ENCODE data around the gene ATP5F1D.

Gene ATP5F1D

DNA sequence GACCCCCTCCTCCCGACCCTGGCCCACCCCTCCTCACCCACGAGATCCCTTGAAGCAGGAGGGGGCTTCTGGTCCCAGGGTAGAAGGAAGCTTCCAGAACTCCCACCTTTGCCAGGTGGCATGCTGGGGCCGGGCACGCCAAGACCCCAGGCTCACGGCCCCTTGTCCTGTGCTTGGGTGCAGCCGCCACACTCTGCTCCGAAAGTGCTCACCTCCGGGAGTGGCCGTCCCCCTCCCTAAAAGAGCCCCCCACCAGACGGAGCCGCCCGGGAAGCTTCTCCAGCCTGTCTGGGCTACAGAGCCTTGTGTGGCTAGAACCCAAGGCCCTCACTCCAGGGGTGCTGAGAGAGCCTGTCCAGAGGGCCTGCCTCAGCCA is 42.4 kb downstream of the ATP5F1D start:
- FAIRE-seq, result no peak

DNA sequence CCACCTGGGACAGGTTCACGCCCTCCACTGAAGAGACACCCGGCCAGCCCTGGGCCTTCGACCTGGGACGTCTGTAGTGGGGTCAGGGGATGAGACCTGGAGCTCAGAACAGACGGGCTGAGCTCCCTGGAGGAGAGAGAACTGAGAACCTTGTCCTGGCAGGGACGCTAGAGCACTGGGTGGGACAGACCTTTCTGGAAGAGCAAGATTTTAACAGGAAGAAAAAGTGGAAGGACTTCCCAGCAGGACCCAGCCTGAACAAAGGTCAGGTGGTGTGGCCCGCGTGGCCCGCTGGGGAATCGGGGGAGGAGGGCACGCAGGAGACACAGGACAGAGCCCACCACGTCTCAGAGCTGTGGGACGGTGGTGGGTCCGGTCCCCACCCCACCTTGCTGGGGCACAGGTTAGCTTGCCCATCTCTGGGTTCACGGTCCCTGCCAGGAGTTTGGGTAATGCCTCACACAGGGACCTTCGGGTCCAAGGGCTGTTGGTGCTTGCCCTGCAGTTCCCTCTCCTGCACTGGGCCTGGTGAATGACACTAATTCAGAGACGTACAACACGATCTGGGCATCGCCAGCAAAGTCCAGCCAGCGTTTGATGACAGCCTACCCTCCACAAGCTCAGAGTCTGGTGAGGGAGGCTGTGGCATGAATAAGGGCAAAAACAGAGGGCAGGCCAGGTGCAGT is 42.9 kb downstream of the ATP5F1D start:
- FAIRE-seq, result no peak

DNA sequence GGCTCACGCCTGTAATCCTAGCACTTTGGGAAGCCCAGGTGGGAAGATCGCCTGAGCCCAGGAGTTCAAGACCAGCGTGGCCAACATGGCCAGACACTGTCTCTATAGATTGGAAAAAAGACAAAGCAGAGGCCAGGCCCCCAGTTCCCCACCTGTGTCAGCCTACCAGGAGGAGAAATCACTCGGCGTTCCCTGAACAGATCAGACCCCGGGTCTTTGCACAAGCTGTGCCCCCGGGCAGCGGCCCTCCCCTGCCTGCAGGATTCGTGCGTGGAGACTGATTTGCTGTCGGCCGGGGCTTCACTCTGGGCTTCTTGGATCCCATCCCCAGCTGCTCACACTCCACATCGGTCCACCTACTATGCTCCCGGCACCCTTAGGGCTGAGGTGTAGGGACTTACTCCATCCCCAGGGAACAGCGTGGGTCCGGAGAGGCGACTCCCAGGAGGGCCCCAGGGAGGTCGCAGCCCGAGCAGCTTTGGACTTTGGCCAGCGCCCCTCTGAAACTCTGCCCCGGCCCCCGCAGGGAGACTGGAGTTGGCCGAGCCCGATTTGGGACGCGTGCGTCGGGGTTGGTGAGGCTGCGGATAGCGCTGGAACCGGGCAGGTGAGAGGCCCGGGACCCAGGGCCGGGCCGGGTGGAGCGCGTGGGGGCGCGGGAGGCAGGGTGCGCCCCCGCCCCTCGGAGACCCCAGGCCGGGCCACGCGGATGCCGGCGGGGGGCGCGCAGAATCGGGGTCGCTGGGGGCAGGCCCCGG is 43.6 kb downstream of the ATP5F1D start:
- FAIRE-seq, result no peak

DNA sequence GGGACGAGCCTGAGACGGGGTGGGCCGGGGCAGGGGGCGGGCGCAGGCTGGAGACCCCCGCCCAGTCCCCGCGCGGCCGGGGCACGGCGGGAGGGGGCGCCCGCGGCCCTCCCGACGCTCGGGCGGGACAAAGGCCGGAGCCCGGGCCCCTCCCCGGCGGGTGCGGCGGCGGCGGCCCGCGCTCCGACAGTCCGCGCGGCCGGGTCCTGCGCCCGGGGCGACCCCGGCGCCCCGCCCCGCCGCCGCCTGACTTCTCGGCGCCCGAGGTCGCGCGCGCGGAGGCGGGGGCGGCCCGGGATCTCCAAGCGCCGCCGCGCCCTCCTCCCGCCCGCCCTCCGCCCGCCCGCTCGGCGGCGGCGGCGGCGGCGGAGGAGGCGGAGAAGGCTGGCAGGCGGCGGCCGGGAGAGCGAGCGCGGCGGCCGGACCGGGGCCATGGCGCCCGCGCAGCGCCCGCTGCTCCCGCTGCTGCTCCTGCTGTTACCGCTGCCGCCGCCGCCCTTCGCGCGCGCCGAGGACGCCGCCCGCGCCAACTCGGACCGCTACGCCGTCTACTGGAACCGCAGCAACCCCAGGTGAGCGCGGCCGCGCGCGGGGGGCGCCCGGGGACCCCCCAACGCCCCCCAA is 44.3 kb downstream of the ATP5F1D start, which contains the start of gene EFNA2:
Gene EFNA2 (plus strand): TSS at position 137 of the 624 bp plus-strand sequence. CDS start 296 bp downstream, at position 433.
- no peak for FAIRE-seq

DNA sequence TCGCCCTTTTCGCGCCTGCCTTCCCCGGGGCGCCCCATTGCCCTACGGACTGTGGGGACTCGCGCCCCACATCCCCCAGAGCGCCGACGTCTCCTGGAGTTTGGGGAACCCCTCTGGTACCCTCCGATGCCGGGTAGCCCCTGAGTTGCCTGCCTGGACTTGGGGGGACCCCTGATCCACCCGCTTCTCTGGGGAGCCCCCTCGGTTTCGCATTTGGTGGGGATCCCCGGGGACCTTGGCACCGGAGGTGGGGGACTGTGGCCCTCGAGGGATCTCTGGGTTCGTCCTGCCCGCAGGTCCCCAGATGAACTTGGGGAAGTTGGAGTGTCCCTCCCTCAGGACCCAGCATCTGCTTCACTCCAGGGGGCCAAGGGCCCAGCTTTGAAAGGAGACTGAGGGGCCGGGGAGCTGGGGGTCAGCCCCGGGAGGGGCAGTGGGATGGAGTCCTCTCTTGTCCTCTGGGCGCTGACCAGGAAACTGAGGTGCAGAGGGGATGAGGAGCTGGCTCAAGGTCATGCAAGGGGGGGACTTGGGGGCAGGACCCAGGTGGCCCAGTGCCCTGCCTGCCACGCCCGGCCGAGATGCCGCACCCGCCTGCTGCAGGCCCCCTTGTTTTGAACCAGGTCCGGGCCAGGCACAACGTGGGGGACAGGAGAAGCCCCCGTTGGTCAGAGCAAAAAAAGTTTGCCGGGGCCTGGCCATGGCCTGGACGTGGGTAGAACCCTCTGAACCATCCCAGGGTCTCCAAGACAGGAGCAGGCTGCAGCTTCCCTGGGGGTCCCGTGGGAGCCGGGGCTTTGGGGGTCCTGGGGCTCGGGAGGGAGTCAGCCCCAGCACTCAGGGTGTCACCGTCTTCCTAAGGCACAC is 45.2 kb downstream of the ATP5F1D start:
- FAIRE-seq, result no peak

DNA sequence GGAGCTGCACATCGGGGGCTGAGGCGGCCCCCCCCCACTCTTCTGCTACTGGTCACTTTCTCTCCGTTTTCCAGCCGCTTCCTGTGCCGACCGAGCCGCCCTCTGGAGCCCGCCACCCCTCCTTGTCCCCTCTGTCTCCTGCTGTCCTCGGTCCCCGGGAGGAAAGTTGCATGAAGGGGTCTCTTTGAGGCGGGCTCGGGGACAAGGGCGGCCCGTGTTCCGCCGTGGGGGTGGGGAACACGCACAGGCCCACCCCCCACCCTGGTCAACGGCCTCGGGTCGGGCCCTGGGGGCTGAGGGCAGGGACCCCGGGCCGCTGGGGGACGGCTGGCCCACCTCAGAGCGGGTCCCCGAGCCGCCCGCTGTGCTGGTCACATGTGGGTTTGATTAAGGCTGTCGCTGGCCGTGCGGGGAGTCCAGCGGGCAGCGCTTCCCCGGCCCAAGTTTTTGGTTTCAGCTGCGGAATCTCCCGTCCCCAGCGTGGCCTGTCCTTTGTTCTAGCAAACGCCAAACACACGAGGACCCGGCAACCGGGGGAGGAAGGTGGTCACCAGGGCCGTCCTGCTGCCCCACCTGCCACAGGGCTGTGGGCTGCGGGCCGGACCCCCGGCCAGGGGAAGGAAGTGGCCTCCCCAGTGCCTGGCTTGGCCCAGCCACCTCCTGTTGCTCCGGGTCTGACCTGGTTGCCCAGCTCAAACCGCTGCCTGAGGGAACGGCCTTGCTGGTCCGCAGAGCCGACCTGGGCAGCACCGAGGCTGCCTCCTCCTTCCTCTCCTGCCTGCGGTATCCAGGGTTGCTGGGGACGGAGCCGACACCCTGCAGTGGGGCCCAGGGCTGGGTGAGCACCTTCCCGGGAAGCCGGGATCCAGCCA is 46.0 kb downstream of the ATP5F1D start:
- FAIRE-seq, result no peak

DNA sequence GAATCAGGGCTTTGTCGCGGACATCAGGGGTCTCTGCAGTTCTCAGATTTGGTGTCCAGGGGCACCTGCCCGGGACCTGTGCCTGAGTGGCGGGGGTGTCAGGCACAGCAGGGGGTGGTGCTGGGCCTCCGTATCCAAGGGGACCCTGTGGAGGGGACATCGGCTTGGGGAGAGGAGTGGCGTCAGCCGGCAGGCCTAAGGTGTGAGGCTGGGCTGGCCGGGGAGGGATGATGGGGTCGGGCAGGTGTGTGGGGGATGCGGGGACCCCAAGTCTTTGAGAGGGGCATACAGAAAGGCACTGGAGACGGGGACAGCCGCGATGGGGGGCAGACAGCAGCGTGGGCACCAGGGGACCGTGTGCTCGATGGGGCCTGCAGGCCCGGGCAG is 46.7 kb downstream of the ATP5F1D start:
- FAIRE-seq, result no peak

DNA sequence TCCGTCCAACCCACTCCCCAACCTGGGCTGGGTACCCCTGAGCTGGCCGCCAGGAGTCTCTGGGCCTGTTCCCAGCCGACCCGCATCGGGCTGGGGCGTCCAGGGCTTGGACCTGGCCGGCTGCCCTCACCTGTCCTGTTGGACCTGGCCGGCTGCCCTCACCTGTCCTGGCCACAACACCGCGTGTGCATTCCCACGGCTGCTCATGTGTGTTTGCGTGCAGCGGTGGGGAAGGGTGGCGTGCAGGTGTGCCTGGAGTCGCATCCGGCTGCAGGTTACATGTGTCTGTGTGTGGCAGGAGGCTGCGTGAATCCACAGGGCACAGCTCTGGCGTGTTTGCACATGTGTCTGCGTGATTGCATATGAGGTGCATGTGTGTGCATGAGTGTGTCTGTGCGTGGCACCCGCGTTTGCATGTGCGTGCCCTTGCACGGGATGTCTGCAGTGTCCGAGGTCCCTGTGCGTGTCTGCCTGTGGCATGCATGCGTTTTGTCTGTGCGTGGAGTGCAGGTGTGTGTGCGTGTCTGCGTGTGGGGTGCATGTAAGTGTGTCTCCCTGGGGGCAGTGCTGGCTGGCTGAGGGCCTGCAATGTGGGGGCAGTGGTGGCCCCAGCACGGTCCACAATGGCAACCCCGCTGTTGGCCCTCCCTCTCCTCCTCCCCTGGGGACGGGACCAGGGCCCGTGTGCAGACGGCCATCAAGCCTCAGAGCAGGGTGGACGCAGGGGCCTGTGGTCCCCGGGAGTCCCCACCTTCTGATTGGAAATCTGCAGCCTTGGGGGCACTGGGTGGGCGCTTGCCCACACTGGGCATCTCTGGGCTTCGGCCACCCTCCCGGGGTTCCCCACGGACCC is 47.5 kb downstream of the ATP5F1D start:
- no peak for FAIRE-seq

DNA sequence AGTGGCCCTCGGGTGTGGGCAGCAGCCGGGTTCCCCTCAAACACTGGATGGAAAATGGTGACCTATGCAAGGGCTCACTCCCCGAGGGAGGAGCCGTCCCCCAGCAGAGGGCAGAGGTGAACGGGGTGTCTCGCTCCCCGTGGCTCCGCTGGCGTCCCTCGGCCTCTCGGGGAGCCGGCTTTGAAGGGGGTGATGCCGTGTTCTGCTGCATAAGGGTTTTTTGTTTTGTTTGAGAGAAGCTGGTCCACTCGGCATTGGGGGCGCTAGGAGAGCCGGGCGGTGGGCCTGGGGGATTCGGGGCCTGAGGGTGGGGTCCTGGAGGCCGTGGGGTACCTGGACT is 48.1 kb downstream of the ATP5F1D start:
- FAIRE-seq, result no peak

DNA sequence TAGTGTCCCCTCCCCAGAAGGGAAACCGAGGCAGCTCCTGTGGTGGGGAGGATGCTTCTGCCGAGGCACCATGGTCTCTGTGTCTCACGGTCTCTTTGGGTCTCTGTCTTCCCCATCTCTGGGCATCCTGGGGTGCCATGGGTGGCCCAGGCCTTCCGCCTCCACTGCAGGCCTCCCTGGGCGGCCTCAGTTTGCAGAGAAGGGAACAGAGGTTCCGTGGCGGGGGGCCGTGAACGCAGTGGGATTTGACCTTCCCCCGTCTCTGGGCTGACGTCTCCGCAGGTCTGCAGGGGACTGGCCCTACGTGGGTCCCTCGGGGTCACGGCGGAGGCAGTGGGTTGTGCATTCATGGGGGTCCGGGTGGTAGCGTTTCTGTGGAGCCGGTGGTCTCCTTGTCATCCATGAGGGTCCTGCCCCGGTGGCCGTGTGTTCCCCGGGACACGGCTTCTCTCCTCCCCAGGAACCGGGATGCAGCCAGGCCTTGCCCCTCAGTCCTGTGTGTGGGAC is 48.7 kb downstream of the ATP5F1D start:
- no peak for FAIRE-seq

DNA sequence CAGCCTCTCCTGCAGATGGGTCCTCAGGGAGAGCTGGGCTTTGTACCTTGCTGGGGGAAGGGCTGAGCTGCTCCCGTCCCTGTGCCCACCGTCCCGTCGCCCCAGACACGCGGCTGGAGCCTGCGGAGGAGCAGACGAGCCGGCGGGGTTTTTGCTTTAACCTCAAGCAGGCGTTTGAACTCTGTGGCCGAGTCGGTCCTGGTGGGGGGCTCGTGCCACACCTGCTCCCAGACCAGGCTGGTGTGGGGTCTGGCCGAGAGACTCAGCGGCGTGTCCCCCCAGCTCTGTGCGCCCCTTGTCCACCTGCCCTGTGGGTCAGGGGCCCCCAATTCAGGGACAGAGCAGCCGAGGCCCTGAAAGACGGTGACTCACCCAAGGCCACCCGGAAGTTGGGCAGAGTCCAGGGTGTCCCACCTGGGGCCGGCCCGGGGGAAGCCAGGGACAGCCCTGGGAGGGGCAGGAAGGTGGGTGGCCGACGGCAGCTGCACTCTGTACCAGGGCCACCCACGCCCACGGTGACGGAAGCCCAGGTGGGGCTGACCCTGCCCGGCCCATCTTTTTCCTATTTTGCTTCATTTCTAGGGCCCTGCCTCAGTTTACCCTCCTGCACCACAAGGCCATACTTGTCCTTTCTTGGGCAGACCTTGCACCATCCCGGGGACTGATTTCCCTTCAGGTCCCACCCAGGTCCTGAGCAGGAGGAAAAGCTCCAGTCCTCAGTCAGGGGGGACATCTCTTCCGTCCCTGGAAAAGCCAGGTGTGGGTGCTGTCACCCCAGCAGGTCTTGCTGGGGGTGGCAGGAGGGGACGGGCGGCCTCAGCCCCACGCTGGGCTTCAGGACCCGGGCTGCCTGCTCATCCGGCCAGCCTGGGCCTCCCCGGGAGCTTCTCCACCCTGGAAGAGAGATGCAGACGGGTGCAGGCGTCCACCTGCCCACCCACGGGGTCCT is 49.4 kb downstream of the ATP5F1D start:
- FAIRE-seq, result no peak

DNA sequence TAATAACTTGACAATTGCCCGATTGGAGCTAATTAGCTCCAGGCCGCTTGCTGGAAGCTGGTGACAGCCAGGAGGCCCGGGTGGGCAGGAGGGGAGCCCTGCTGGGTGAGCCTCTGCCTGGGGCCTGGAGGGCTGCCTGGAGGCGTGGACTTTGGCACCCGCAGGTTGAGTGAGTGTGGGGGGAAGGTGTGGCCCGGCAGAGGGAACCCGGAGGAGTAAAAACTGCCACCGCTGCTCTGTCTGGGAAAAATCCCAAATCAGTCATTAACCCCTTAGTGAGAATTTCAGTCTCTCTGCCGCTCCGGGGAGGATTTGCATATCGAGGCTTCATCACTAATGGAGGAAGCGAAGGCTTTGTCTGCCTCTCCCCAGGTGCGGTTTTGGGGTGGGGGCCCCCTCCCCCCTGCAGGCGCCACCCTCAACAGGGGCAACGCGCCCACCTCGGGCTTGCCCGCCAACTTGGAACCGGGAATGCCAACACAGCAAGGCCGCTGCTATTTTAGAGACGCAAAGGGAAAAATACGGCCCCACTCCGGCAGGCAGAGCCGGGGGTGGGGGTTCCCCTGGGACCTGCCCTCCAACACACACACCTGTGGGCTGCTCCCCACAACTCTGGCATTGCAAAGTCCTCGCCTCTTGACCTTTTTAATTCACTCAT is 50.3 kb downstream of the ATP5F1D start:
- no peak for FAIRE-seq

DNA sequence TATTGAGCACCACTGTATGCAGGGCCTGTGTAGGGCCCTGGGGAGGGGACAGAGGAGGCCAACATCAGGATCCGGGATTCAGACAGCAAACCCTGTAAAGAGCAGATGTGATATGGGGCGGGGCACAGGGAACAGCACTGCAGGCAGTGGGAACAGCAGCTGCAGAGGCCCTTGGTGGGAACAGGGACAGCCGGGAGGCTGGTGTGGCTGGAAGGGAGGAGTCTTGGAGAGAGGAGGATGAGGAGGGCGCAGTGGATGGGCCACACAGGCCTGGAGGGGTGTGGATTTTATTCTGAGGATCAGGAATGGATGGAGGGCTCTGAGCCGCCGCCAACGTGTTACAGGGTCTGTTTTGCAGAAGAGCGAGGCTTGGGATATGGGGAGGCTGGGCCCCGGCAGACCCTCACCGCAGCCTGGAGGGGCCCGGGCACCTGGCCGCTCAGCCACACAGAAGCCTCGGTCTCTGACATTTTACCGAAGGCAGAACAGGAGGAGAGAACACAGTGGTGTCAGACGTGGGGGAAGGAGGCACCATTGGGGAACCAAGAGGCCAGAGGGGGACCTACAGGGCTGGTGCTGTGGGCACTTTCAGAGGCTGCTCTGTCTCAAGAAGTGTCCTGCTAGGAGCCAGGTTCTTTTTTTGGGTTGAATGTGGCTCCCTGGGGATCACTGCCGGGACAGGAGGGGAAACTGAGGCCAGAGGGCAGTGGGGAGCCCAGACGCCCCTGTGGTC is 51.0 kb downstream of the ATP5F1D start:
- no peak for FAIRE-seq

DNA sequence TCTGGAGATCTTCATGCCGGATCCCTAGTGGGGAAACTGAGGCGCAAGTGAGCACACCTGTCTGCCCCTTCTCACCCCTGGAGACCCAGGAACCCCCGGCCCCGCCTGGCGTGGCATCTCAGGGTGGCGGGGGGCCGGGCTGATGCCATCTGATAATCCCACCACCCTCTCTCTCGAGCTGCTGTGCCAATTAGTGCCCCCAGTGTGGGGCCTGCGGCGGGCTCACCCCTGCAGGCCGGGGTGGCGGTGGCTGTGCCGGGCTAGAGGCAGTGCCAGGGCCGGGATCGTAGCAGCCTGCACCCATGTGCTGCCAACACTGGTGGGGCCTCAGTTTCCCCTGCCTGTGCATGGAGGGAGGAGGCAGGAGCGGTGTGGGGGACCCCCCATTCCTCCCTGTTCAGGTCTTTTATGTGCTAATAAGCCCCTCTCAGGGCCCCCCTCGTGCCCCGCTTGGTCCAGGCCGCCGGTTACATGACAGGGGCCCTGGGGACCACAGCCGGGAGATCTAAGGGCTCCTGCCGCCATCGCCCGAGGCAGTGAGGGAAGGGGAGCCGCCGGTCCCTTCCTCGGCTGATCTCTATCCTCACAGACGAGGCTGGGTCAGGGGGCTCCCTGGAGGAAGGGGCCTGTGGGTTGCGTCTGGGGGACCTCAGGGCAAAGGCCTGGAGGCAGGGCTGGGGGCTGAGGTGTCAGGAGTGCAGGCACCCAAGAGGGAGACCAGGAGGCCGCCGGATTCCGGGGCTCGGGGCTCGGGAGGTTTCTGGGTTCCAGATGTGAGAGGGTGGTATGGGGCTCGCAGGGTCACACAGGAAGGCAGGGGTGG is 52.4 kb downstream of the ATP5F1D start:
- FAIRE-seq, result no peak

Measured in A204.1 (cell line).